BLaER1 (cell line): ENCODE data around the gene ABO.
"Not testable (repeated sequence)": the region's sequence is repeated elsewhere in the genome, so short reads cannot be mapped to it uniquely, and the experiment has no call there.

ENCODE experiments used
- H3K27ac ChIP-seq: shearing (Covaris generic); formaldehyde crosslinking; 2 replicates; pipeline ENCODE4 v1.8.1; 2022
- H3K27me3 ChIP-seq: shearing (Covaris generic); formaldehyde crosslinking; 2 replicates; pipeline ENCODE4 v1.8.1; 2022
- H3K36me3 ChIP-seq: shearing (Covaris generic); formaldehyde crosslinking; 2 replicates; pipeline ENCODE4 v1.8.1; 2022
- H3K4me1 ChIP-seq: shearing (Covaris generic); formaldehyde crosslinking; 2 replicates; pipeline ENCODE4 v1.8.1; 2022
- H3K4me2 ChIP-seq: shearing (Covaris generic); formaldehyde crosslinking; 2 replicates; pipeline ENCODE4 v1.8.1; 2022
- H3K4me3 ChIP-seq: shearing (Covaris generic); formaldehyde crosslinking; 2 replicates; pipeline ENCODE4 v1.8.1; 2022
- H3K9ac ChIP-seq: shearing (Covaris generic); formaldehyde crosslinking; 2 replicates; pipeline ENCODE4 v1.8.1; 2022
- H3K9me3 ChIP-seq: shearing (Covaris generic); formaldehyde crosslinking; 2 replicates; pipeline ENCODE4 v1.8.1; 2022
- H4K20me1 ChIP-seq: shearing (Covaris generic); formaldehyde crosslinking; 2 replicates; pipeline ENCODE4 v1.8.1; 2022
- Cebpa-rat ChIP-seq: shearing (Covaris generic); IDR thresholded peaks from 2 replicates; pipeline ENCODE4 v1.8.1; 2022

The ABO gene

GRCh38 chr9:133237035-133237731, 37.8 kb downstream of the ABO start:
- no peak for TF ChIP-seq Cebpa-rat
- Histone ChIP-seq H3K27me3 (no peaks in the 10 kb centered on the region), H3K36me3 (no peaks in the 10 kb centered on the region), H3K4me1 (peaks cover 51% of the 10 kb centered on the region), H3K9ac (0 out of 2 replicates have a peak overlapping the region, but pooled peaks have one; percentile 2), H3K4me3 (no peak overlapping the region), H3K4me2 (peak overlapping the region; percentile 68), H4K20me1 (no peaks in the 10 kb centered on the region), H3K9me3 (no peaks in the 10 kb centered on the region), H3K27ac (peak overlapping the region; percentile 30)

- not testable (repeated sequence) for H3K36me3 ChIP-seq, H3K4me3 ChIP-seq, H3K9me3 ChIP-seq, H4K20me1 ChIP-seq, H3K27me3 ChIP-seq
- peak overlapping the region; percentile 30 for H3K27ac ChIP-seq
- H3K4me1 ChIP-seq, result peaks cover 51% of the 10 kb centered on the region
- H3K9ac ChIP-seq, result 0 out of 2 replicates have a peak overlapping the region, but pooled peaks have one; percentile 2
- peak overlapping the region; percentile 68 for H3K4me2 ChIP-seq
Measured at GRCh38 chr9:133236291-133237034, 38.5 kb downstream of the ABO start.

GRCh38 chr9:133235549-133236222, 39.3 kb downstream of the ABO start:
- H3K4me2 ChIP-seq, result peak overlapping the region; percentile 68
- peaks cover 51% of the 10 kb centered on the region for H3K4me1 ChIP-seq
- no peak for TF ChIP-seq Cebpa-rat
- no peak overlapping the region for H3K9ac ChIP-seq
- H3K27ac ChIP-seq, result no peak overlapping the region
- H4K20me1 ChIP-seq, result no peaks in the 10 kb centered on the region
- no peaks in the 10 kb centered on the region for H3K36me3 ChIP-seq
- H3K4me3 ChIP-seq, result no peak overlapping the region
- H3K27me3 ChIP-seq, result no peaks in the 10 kb centered on the region
- no peaks in the 10 kb centered on the region for H3K9me3 ChIP-seq

GRCh38 chr9:133234577-133235322, 40.3 kb downstream of the ABO start:
- TF ChIP-seq Cebpa-rat, result no peak
- H3K9ac ChIP-seq, result no peak overlapping the region
- no peak overlapping the region for H3K4me3 ChIP-seq
- H3K27ac ChIP-seq, result no peak overlapping the region
- H3K27me3 ChIP-seq, result no peaks in the 10 kb centered on the region
- no peak overlapping the region for H3K4me2 ChIP-seq
- H3K36me3 ChIP-seq, result no peaks in the 10 kb centered on the region
- H3K9me3 ChIP-seq, result no peaks in the 10 kb centered on the region
- H4K20me1 ChIP-seq, result no peaks in the 10 kb centered on the region
- H3K4me1 ChIP-seq, result peaks cover 51% of the 10 kb centered on the region

GRCh38 chr9:133233681-133234432, 41.1 kb downstream of the ABO start:
- H3K4me2 ChIP-seq, result no peak overlapping the region
- H3K4me3 ChIP-seq, result no peak overlapping the region
- H3K9ac ChIP-seq, result no peak overlapping the region
- H3K9me3 ChIP-seq, result no peaks in the 10 kb centered on the region
- no peaks in the 10 kb centered on the region for H4K20me1 ChIP-seq
- H3K27me3 ChIP-seq, result no peaks in the 10 kb centered on the region
- no peak for TF ChIP-seq Cebpa-rat
- no peaks in the 10 kb centered on the region for H3K36me3 ChIP-seq
- H3K4me1 ChIP-seq, result peaks cover 44% of the 10 kb centered on the region
- H3K27ac ChIP-seq, result no peak overlapping the region

GRCh38 chr9:133231934-133232568, 43.0 kb downstream of the ABO start:
- H3K4me3 ChIP-seq, H3K9ac ChIP-seq, H3K9me3 ChIP-seq, H3K4me2 ChIP-seq, H3K27ac ChIP-seq, H4K20me1 ChIP-seq, H3K36me3 ChIP-seq, H3K27me3 ChIP-seq: not testable (repeated sequence)
- H3K4me1 ChIP-seq, result peaks cover 44% of the 10 kb centered on the region

- not testable (repeated sequence) for H3K4me3 ChIP-seq, H3K4me2 ChIP-seq, H3K9me3 ChIP-seq, H4K20me1 ChIP-seq, H3K27ac ChIP-seq, H3K27me3 ChIP-seq, H3K36me3 ChIP-seq, H3K9ac ChIP-seq
- peaks cover 44% of the 10 kb centered on the region for H3K4me1 ChIP-seq
Measured at GRCh38 chr9:133230514-133230913, 44.5 kb downstream of the ABO start.

GRCh38 chr9:133230093-133230492, 44.9 kb downstream of the ABO start:
- no peaks in the 10 kb centered on the region for H4K20me1 ChIP-seq
- no peaks in the 10 kb centered on the region for H3K27me3 ChIP-seq
- no peak for TF ChIP-seq Cebpa-rat
- H3K36me3 ChIP-seq, result no peaks in the 10 kb centered on the region
- no peak overlapping the region for H3K4me3 ChIP-seq
- no peak overlapping the region for H3K27ac ChIP-seq
- H3K9ac ChIP-seq, result no peak overlapping the region
- H3K4me2 ChIP-seq, result no peak overlapping the region
- H3K4me1 ChIP-seq, result peaks cover 47% of the 10 kb centered on the region
- H3K9me3 ChIP-seq, result no peaks in the 10 kb centered on the region

GRCh38 chr9:133228474-133229193, 46.4 kb downstream of the ABO start:
- Histone ChIP-seq H3K4me1 (peaks cover 52% of the 10 kb centered on the region), H3K4me2 (peak overlapping the region; percentile 74)
- H3K9me3 ChIP-seq, H3K27me3 ChIP-seq, H3K27ac ChIP-seq, H3K36me3 ChIP-seq, H3K9ac ChIP-seq, H3K4me3 ChIP-seq, H4K20me1 ChIP-seq: not testable (repeated sequence)

- H3K27ac ChIP-seq, result peak overlapping the region; percentile 38; the same call in 1 of the 2 replicates
- H3K9ac ChIP-seq, result 0 out of 2 replicates have a peak overlapping the region, but pooled peaks have one; percentile 53
- peaks cover 58% of the 10 kb centered on the region for H3K4me1 ChIP-seq
- not testable (repeated sequence) for H3K4me3 ChIP-seq, H3K27me3 ChIP-seq, H4K20me1 ChIP-seq, H3K36me3 ChIP-seq, H3K9me3 ChIP-seq
- H3K4me2 ChIP-seq, result peak overlapping the region; percentile 74
Measured at GRCh38 chr9:133227996-133228395, 47.0 kb downstream of the ABO start.
